Stimulated activated CD8-positive, alpha-beta memory T cell treated with anti-CD3 and anti-CD28 coated beads, Interleukin-4, amount 100 ng/mL, for 1 hour (primary cell): ENCODE results near the gene ATF4.
A peak's percentile ranks its signal among the peaks of the same experiment; 100 is the strongest.

Experiments
- DNase-seq, 2 donors: peaks; one replicate each; pipeline ENCODE4 v3.0.0-alpha.2; 2020; ENCODE audit warnings: low read depth in 2 of 2, low spot score in 1 of 2

The ATF4 gene

DNA sequence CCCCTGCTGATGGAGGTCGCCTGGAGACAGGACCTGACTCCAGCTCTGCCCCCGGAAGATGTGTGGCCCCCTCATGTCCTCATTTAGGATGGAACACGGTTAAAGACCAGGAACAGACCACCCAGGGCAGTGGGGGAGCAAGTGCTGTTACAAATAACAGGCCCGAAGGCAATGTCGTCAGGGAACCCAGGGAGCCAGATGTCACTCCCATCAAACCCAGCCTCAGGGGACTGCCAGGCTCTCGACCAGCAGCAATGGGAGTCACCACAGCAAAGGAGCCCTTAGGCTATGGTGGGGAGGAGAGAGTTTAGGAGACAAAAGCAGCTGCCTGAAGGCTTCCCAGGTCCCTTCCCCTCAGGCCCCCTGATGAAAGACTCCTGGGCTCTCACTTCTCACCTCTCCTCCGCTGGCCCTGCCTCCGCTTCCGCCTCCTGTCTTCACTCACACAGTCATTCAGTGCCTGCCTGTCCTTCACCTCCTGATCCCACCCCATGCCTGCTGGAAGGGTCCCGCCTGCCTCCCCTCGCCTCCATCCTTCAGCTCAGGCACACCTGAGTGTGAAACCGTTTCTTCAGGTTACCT lies 7.8 kb downstream of the ATF4 start:
- no peak for DNase-seq

DNA sequence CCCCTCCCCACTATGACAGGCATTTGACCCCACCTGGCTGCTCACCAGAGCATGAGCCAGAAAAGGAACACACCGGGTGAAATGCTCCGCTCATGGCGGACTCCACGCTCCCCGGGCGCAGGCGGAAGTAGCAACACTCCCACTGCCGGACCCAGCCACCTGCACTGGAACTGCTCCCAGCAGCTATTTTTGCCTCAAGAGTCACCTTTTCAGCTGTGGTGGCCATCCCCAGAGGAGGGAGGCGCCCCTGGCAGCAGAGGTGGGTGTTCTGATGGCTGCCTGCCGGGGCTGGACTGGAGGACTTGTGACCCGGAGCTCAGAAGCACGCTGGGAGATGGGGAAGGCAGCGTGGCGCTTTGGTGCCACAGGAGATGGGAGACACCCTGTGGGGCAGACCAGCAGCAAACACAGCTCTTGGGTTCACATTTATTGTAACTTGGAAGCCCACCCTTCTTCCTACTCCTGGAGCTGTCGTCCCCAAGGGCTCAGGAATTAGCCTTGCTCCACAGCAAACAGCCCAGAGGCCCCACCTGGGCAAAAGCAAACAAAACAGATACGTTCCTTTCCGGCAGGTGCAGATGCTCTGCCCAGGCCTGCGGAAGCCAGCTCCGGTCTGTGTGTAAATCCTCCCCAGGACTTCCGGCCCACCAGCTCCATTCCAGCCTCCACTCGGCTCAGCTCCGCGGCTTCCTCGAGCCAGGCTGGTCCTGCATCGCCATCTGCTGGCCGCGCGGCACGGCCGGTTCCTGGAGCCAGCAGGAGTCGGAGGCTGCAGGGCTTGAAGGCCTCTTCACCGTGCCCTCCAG lies 8.5 kb downstream of the ATF4 start:
- peak; percentile 68 to 87 for DNase-seq

DNA sequence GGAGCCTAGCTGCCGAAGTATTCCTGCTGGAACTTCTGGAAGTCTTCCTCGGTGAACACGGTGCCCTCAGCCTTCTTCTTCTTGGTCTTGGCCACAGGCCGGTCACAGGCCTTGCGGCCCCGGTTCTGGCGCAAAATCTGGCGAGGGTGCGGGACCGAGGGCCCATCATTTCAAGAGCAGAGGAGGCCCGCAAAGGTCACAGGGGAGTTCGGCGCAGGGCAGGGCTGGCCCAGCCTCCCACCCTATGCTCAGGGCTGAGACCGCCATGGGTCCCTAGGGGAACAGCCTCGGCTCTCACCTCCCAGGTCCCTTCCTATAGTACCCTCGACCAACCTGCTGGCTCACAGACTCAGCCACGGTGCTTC lies 9.1 kb downstream of the ATF4 start:
- DNase-seq: no peak

DNA sequence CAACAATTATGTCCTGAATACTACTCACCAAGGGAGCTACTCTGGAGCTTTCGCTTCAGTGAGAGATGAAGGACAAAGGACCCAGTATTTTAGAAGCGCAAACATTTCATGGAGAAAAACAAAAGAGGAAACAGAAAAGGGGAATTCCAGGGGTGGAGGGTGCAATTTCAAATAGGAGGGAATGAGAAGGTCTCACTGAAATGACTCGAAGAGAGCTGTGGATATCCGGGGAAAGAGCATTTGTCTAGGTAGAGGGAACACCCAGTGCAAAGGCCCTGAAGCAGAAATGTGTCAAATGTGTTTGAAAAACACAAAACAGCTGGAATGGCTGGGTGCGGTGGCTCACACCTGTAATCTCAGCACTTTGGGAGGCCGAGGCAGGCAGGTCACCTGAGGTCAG lies 9.8 kb downstream of the ATF4 start:
- DNase-seq: no peak

DNA sequence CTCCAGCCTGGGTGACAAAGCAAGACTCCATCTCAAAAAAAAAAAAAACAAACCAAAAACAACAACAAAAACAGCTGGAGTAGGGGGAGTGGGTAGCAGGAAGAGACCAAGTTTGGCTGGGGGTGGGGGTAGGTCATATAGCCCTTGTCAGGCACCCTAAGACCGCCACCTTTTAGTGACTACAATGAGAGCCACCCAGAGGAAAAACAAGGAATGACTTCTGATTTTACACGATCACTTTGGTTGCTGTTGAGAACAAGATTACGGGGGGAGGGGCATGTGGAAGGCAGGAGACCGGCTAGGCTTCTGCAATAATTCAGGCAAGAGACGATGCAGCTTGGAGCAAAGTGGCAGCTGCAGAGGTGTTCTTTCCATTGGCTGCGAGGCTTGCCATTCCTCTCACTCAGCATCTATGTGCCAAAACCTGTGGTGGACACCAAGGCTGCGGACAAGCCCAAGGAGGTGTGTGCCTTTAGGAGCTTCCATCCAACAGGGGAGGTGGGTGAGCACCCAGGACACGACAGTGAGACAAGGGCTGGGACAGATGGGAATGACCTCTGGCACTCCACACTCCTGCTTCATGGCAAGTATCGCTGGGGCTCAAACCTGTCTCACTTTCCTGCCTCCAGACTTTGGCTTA lies 10.4 kb downstream of the ATF4 start:
- no peak for DNase-seq

DNA sequence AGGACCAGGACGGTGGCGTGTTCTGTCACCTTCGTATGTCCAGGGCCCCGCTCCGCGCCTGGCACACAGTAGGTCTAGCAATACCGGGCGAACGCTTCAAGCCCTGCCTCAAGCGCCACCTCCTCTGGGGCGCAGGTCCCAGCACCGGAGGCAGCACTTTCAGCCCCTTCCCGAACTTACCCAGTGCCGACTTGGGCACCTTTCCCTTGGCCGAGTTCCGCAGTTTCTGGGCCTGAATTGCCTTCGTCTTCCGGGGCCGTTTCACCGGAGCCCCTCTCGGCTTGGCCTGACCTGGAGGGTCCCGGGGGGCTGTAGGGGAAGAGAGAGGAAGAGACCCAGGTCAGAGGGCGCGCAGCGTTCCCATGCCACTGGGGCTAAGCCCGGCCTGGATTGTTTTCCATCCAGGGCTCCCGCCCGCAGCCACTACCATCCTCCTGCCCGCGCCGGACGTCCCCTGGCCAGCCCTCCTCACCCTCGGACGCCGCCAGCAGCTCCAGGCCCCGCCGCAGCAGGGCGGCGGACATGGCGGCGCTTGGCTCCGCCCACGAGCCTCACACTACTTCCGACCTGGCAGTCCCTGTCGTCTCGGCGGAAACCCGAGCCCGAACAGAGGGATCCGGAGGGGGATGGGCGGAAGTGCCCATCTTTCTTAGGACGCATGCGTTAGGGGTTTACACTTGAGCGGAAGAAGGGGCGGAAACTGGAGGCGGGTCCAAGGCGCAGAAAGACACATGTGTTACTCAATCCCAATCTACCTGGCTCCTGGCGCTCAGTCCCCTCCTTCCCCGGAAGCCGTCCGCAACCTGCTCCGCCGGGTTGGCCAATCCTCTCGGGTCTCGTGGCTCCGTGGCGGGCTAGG lies 12.1 kb downstream of the ATF4 start, which contains the start of gene RPS19BP1:
RPS19BP1 (minus strand) TSS at position 534 of the 859 bp plus-strand sequence; CDS start at position 524, 10 bp downstream.
- DNase-seq: peak; percentile 98

DNA sequence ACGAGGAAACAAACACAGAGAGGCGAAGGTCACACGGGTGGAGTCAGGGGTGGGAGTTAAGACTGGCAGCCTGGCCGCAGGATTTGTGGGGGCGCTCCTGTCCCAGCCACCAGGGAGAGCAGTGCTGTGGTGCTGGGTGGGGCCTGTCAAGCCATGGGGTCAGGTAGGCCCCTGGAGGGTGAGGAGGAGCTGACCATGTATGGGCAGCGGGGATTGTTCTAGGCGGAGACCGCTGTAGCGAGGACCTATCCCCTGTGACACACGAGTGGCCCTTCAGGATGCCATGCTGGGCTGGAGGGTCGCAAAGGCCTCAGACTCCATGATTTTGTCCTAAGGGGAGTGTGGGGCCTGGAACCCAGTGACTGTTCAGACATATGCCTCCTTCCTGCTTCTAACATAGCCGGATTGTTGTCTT lies 13.7 kb downstream of the ATF4 start:
- no peak for DNase-seq

DNA sequence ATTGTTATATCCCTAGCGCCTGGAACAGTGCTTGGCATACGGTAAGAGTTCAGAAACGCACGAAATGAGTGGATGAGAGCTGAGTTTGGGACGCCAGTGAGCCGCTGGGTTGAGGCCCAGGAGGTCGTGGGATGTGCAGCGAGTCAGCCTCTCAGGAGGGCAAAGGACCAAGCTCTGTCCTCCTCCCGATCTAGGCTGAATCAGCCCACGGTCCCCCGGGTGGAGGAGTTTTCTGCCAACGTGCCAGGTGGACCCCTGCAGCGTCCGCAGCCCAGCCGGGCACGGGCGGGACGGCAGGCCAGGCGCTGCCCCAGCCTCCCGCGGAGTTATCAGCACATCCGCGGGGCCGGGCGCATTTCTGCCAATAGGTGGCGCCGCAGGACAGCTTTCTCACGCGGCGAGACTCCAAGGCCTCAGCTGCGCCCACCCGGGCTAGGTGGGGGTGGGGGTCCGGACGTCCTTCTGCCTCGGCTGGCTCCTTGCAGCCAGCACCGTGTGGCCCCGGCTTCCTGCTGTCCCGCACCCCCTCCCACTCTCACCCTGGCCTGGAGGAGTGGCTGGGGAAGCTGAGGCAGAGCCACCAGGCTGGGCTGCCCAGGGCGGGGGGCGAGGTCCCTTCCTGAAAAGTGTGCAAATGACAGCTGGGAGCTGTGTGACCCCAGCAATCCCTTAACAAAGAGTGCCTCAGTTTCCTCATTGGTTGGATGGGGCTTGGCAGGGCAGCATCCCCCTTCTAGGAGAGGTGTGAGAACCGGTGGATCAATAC lies 14.4 kb downstream of the ATF4 start:
- DNase-seq: peak; percentile 64 to 67

DNA sequence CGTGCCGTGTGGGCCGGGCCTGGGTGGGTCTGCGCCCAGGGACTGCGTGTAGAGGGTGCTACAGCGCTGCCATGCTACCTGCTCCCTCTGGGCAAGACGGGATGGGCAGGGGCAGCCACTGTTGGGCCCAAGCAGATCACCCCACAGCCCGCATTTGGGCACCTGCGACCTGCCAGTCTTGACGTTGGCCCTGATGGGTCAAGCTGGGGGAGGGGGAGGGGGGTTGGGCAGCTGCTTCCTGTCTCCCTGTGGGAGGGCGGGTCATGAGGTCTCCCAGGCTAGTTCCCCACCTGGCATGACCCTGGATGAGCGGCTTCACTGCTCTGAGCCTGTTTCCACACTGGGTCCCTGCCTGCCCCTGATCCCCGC lies 15.0 kb downstream of the ATF4 start:
- no peak for DNase-seq

DNA sequence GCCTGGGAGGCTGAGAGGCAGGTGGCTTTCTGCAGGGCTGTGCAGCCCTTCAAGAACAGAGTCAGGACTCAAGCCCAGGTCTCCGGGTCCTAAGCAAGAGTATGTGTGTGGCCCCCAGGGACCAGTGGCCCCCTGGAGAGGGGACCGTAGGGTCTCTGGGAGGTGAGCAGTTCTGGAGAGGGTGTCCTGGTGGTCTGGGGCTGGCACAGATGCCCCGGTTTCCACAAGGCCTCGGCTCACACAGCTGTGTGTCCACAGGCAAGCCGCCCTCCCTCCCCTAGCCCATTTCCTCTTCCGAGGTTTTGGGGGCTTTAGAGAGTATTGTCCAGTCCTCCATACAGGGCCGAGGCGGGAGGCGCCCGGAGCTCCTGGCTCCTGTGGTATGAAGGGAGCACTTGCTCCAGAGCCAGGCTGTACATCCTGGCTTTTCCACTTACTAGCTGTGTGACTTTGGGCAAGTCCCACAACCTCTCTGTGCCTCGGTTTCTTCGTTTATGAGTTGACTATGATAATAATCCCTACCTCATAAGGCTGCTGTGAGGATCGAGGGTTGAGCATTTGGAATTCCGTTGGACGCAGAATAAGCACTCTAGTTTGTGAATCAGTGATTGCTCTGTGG lies 15.6 kb downstream of the ATF4 start:
- DNase-seq: no peak

DNA sequence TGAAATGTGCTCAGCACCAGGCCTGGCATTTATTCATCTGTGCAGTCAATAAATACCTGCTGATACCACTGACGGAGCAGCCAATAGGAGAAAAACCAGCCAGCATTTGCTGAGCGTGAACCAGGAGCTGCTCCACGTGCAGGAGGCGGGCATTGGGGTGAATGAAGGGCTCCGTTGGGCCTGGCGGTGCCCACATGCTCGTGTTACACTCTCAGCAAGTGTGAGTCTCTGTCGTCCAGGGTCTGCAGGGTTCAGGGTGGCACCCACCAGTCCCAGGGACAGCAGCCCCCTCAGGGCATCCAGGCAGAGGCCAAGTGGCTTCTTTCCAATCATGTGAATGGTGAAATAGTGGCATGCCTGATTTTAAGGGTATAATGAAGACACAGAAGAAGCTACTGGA lies 16.3 kb downstream of the ATF4 start:
- no peak for DNase-seq

DNA sequence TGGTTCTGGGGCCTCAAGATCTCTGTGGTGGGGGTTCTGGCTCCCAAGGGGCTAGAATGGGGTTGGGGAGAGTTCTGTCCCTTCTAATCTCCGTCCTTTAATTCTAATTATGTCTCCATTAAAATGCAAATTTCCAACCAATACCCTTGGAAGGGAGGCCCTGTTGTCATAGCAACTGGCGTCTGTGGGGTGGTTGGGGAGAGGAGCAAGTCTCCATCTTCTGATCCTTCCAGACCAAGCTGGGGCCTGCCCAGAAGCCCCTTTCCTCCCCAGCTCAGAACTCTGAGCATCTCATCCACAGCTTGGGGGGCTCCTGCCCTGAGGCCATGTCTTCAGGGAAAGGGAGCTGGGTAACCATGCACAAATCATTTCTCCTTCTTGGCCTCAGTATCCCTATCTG lies 17.6 kb downstream of the ATF4 start:
- no peak for DNase-seq

DNA sequence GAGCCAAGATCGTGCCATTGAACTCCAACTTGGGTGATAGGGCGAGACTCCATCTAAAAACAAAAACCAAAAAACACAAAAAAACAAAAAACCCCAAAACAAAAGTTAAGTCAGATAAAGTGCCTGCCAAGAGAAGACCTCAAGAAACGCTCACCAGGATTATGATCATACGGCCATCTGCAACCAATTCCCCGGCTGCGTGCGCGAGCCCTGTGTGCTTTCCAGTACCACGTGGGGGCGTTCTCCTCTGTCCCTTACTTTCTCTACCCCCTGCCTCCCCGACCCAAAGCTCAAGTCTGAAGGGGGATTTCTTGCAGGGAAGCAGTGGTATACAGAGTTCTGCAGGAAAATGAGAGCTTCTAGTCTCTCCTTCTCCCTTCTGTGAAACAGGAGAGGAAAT lies 22.7 kb downstream of the ATF4 start:
- DNase-seq: no peak

DNA sequence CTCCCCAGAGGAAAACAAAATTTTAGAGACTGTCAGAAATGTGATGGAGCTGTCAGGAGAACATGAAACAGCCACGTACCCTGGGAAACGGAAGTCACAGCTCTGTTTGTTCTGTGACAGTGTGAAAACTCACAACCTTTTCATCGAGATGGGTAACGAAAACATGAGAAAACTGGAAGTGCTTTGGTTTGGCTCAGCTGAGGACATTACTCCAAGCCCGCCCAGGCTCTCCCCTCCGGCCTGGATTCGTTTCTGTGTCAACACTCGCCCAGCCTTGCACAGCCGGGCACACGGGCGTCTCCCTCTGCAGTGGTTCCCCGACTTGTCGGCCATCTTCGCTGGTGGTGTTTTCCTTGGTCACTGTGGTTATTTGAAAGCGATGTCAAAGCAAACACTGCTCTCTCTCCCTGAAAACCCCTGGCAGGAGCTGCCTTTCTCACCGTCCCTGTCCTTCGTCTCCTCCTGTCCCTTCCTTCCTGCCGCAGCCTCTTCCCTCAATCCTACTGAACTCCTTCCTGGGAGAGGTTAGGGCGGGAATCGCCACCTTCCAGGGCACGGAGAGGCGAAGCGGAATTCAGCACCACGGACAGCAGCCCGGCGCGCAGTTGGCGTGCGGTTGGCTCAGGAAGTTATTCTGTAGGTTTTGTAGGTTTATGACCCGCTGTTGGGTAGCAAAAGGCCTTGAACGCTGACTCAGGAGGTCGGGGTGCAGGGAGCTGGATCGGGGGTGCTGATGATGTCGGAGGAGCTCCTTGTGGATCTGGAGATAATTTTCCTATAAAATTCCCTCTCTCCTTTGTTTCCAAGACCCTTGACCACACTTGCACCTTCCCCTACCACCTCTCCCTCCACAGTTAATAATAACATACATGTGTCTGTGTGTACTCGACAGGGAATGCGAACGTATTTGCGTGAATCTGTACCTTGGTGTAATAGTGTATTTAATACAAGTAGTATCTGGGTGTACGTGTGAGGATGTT lies 25.3 kb downstream of the ATF4 start:
- DNase-seq: peak; percentile 41 to 51

DNA sequence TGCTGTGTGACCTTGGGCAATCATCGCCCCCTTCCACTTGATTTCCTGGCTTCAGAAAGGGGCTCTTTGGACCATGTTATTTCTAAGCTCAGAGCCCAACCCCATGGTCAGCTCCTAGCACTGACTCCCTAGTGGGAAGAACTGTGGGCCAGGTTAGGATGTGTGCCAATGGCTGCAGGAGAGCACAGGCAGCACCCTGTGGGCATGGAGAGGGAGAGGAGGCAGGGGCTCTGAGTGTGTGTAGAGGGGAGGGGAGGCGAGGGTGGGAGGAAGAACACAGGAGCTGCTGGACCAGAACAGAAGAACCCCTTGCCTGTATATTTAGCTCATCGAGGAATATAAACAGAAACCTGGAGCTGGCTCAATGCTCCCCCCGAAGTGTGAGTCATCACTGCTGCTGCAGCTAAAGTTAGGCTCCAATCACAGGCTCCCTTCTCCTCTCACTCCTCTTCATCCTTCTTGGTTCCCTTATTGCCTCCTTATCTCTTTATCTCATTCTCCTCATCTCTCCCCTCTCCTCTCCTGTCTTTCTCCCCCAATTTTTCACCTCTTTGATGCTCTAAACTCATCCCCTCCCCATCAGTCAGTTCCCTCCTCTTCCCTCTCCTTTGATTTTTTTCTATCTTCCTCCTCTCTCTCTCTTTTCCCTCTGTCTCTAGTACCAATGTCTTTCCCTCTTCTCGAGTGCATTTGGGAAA lies 26.7 kb downstream of the ATF4 start:
- DNase-seq: no peak

DNA sequence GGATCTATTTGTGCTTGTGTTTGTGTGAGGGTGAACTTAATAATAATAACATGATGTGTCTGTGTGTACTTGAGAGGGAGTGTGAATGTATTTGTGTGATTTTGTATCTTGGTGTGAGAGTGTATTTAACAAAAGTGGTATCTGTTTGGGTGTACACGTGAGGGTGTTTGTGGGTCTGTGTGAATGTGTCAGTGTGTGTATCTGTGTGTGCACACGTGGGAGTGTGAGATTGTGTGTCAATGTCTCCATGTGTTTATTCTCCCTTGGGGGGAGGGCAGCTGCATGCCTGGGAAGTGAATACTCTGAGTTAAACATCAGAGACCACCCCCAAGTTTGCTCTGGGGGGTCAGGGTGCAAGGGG lies 27.2 kb downstream of the ATF4 start:
- no peak for DNase-seq

DNA sequence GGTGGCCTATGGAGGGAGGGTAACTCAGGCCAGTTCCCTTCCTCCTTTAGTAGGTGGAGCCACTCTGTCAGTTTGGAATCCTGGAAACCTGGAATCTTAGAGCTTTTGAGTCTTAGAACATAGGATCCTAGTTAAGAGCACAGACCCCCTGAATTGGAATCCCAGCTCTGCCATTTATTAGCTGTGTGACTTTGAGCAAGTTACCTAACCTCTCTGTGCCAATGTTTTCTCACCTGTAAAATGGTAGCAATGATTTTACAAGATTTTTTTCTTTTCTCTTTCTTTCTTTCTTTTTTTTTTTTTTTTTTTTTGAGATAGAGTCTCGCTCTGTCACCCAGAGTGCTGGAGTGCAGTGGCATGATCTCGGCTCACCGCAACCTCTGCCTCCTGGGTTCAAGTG lies 33.1 kb downstream of the ATF4 start:
- DNase-seq: no peak

DNA sequence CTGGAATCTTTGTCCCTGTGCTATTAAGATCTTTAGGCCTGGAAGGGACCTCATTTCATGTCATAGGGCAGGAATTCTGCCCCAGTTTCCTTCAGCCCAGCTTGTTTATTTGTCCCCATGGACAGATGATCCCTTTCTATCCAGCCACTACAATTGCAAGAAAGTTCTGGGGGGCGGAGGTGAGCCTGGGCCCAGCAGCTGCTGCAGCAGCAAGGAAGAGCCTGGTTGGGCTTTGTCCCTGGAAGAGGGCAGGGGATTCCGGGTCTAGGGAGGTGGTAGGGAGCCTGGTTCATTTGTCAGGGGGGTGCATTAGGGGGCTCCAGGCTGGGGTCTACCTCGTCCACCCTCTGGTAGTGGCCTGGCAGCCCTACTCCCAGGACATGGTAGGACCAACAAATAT lies 33.8 kb downstream of the ATF4 start:
- DNase-seq: no peak
